Natural killer cell (primary cell): ENCODE data around the gene TMEM217. TPM values are rescaled to one million over a fixed set of nuclear protein-coding genes. Genes with fewer than 3 reads are reported as not detected.

Experiments used
- ATAC-seq, 3 donors: fragments of 150-1000 bp in 2 of 3; fragments of 200-7000 bp in 1 of 3; cut with Tn5 transposase; 1 replicate in 1 of 3; 2 replicates in 2 of 3; pipeline ENCODE4 v1.10.0; 2021; ENCODE audit warnings: mild to moderate bottlenecking in 2 of 3, moderate library complexity in 2 of 3
- DNase-seq, 2 donors: peaks; one replicate each; pipeline versions ENCODE4 v3.0.0 to v3.0.0-alpha.2; 2013 to 2021; ENCODE audit warnings: mixed read lengths in 1 of 2
- H3K27ac ChIP-seq: one replicate; pipeline ENCODE4 v1.5.1; 2013; ENCODE audit warnings: mild to moderate bottlenecking, low read length
- H3K27me3 ChIP-seq: one replicate; pipeline ENCODE4 v1.6.1; 2013; ENCODE audit warnings: low read length; ENCODE audit not compliant: control insufficient read depth, insufficient read depth
- H3K36me3 ChIP-seq: one replicate; pipeline ENCODE4 v1.6.1; 2013; ENCODE audit warnings: low read length; ENCODE audit not compliant: control insufficient read depth, insufficient read depth
- H3K4me1 ChIP-seq: one replicate; pipeline ENCODE4 v1.6.1; 2013; ENCODE audit warnings: low read length; ENCODE audit not compliant: control insufficient read depth, insufficient read depth
- H3K4me3 ChIP-seq: one replicate; pipeline ENCODE4 v1.5.1; 2013; ENCODE audit warnings: low read length
- H3K9me3 ChIP-seq: one replicate; pipeline ENCODE4 v1.6.1; 2013; ENCODE audit warnings: low read length; ENCODE audit not compliant: control insufficient read depth, insufficient read depth
- H3K27ac Mint-ChIP-seq, 2 donors: one replicate each; pipeline ENCODE4 v1.8.0; 2022; ENCODE audit warnings: mild to moderate bottlenecking in 2 of 2, mixed read lengths in 2 of 2, moderate library complexity in 1 of 2
- H3K27me3 Mint-ChIP-seq, 2 donors: one replicate each; pipeline ENCODE4 v1.8.0; 2022; ENCODE audit warnings: low read depth in 2 of 2, mixed read lengths in 2 of 2
- H3K36me3 Mint-ChIP-seq: one replicate; pipeline ENCODE4 v1.8.0; 2022; ENCODE audit warnings: mixed read lengths
- H3K4me1 Mint-ChIP-seq, 2 donors: one replicate each; pipeline ENCODE4 v1.8.0; 2022; ENCODE audit warnings: mixed read lengths in 2 of 2
- H3K4me3 Mint-ChIP-seq: one replicate; pipeline ENCODE4 v1.8.0; 2022; ENCODE audit warnings: mild to moderate bottlenecking, moderate library complexity, mixed read lengths
- H3K9me3 Mint-ChIP-seq, 2 donors: one replicate each; pipeline ENCODE4 v1.8.0; 2022; ENCODE audit warnings: mixed read lengths in 2 of 2
- WGBS: methylation state at CpG from one replicate; pipeline ENCODE4 v1.1.7; 2013; ENCODE audit warnings: missing lambda C conversion rate; ENCODE audit not compliant: insufficient coverage; 5-methylcytosine and 5-hydroxymethylcytosine counted together
- intact Hi-C: fragments of 100-400 bp; cut with micrococcal nuclease; formaldehyde crosslinking; loops from one replicate; pipeline ENCODE4 v1.14.2; 2022
- total RNA-seq, 4 donors: library from RNA; stranded (reverse); fragments of 120-200 nt in 1 of 4; gene quantifications; one replicate each; pipeline versions ENCODE4 v1.2.3 to v1.2.4, GENCODE V29; 2013 to 2022
- TF ChIP-seq, protein P1 (sequence below): fragments of 200-600 bp; IDR thresholded peaks from one replicate; pipeline ENCODE4 v1.8.0; 2022; ENCODE audit warnings: antibody characterized with exemption

The TMEM217 gene
- total RNA-seq, 3 donors from 2014 or later (not counting 1 experiment from before 2014, with no cell fraction given) = 0.75 to 2.1 (median 0.75) TPM

DNA sequence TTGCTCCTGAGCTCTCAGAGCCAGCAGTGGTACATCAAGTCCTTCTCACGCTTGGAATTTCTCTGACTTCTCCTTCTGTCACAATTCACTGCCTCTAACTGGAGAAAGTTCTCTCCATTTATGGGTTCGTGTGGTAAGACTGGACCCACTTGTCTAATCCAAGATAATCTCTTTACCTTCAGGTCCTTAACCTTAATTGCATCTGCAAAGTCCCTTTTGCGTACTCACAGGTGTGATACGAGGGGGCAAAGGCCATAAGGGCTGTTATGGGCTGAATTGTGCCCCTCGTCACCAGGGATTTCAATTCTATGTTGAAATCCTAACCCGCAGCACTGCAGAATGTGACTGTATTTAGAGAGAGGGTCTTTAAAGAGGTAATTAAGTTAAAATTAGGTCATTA is 27.8 kb downstream of the TMEM217 start:
- no peaks in the 10 kb centered on the region for H3K36me3 ChIP-seq
- H3K4me3 ChIP-seq = no peak overlapping the region
- H3K4me1 ChIP-seq = no peaks in the 10 kb centered on the region
- TF ChIP-seq, protein P1, sequence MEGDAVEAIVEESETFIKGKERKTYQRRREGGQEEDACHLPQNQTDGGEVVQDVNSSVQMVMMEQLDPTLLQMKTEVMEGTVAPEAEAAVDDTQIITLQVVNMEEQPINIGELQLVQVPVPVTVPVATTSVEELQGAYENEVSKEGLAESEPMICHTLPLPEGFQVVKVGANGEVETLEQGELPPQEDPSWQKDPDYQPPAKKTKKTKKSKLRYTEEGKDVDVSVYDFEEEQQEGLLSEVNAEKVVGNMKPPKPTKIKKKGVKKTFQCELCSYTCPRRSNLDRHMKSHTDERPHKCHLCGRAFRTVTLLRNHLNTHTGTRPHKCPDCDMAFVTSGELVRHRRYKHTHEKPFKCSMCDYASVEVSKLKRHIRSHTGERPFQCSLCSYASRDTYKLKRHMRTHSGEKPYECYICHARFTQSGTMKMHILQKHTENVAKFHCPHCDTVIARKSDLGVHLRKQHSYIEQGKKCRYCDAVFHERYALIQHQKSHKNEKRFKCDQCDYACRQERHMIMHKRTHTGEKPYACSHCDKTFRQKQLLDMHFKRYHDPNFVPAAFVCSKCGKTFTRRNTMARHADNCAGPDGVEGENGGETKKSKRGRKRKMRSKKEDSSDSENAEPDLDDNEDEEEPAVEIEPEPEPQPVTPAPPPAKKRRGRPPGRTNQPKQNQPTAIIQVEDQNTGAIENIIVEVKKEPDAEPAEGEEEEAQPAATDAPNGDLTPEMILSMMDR = no peak
- peaks cover 0 to 7% of the 10 kb centered on the region in 2 donors for H3K27me3 Mint-ChIP-seq
- 90% methylated on average over 6 of the region's 6 CpGs for WGBS
- no peaks in the 10 kb centered on the region for H3K4me1 Mint-ChIP-seq
- H3K9me3 ChIP-seq = no peaks in the 10 kb centered on the region
- H3K4me3 Mint-ChIP-seq = no peak overlapping the region
- no peaks in the 10 kb centered on the region for H3K9me3 Mint-ChIP-seq
- no peak overlapping the region for H3K27ac ChIP-seq
- no peak for DNase-seq
- intact Hi-C loops = no loop called here
- no peak for ATAC-seq
- H3K27ac Mint-ChIP-seq = no peak overlapping the region
- H3K27me3 ChIP-seq = no peaks in the 10 kb centered on the region
- H3K36me3 Mint-ChIP-seq = no peaks in the 10 kb centered on the region

GRCh38 chr6:37225350-37226169 is 32.4 kb downstream of the TMEM217 start:
- Mint-ChIP-seq H3K27me3 (no peaks in the 10 kb centered on the region), H3K36me3 (no peaks in the 10 kb centered on the region), H3K4me3 (peak overlapping the region; percentile 7), H3K9me3 (no peaks in the 10 kb centered on the region), H3K27ac (no peak overlapping the region), H3K4me1 (peaks cover 14% of the 10 kb centered on the region in 2 donors)
- DNase-seq (no peak), ATAC-seq (no peak)
- 87% methylated on average over 5 of the region's 5 CpGs for WGBS
- Histone ChIP-seq H3K4me3 (no peak overlapping the region), H3K27me3 (no peaks in the 10 kb centered on the region), H3K4me1 (peaks cover 16% of the 10 kb centered on the region), H3K36me3 (no peaks in the 10 kb centered on the region), H3K27ac (no peak overlapping the region), H3K9me3 (no peaks in the 10 kb centered on the region)
- intact Hi-C loops = no loop called here
- TF ChIP-seq, protein P1 = no peak

DNA sequence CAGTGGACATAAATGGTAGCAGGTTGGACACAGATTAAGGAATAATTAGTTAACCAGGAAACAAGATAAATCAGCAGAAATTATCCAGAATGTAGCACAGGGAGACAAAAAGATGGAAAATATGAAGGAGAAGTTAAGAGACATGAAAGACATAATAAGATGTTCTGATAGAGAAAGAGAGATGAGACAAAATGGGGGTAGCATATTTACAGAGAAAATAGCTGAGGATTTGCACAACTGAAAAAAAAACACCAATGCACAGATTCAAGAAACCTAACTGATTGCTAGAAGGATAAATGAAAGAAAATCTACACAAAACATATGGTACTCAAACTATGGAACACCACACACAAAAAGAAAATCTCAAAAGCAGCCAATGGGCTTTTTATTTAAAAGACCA is 35.0 kb downstream of the TMEM217 start:
- H3K4me3 ChIP-seq = peak overlapping the region; percentile 85
- no peaks in the 10 kb centered on the region for H3K27me3 ChIP-seq
- no peak for DNase-seq
- peak overlapping the region; percentile 76 to 81 for H3K27ac Mint-ChIP-seq
- TF ChIP-seq, protein P1 = no peak
- H3K9me3 Mint-ChIP-seq = no peaks in the 10 kb centered on the region
- H3K36me3 Mint-ChIP-seq = no peaks in the 10 kb centered on the region
- H3K4me1 ChIP-seq = peaks cover 16% of the 10 kb centered on the region
- H3K27me3 Mint-ChIP-seq = no peaks in the 10 kb centered on the region
- intact Hi-C loops = no loop called here
- peak overlapping the region; percentile 28 for H3K27ac ChIP-seq
- ATAC-seq = no peak
- H3K4me1 Mint-ChIP-seq = peaks cover 14% of the 10 kb centered on the region in 2 donors
- H3K4me3 Mint-ChIP-seq = peak overlapping the region; percentile 84
- no peaks in the 10 kb centered on the region for H3K9me3 ChIP-seq
- H3K36me3 ChIP-seq = no peaks in the 10 kb centered on the region
